GM18526 (cell line): ENCODE results near the gene EXOC2.

Experiments
- POLR2A ChIP-seq: IDR thresholded peaks from 3 replicates; pipeline ENCODE4 v1.6.1; 2011; ENCODE audit not compliant: insufficient read length; ENCODE audit errors: extremely low read depth

EXOC2 gene

DNA sequence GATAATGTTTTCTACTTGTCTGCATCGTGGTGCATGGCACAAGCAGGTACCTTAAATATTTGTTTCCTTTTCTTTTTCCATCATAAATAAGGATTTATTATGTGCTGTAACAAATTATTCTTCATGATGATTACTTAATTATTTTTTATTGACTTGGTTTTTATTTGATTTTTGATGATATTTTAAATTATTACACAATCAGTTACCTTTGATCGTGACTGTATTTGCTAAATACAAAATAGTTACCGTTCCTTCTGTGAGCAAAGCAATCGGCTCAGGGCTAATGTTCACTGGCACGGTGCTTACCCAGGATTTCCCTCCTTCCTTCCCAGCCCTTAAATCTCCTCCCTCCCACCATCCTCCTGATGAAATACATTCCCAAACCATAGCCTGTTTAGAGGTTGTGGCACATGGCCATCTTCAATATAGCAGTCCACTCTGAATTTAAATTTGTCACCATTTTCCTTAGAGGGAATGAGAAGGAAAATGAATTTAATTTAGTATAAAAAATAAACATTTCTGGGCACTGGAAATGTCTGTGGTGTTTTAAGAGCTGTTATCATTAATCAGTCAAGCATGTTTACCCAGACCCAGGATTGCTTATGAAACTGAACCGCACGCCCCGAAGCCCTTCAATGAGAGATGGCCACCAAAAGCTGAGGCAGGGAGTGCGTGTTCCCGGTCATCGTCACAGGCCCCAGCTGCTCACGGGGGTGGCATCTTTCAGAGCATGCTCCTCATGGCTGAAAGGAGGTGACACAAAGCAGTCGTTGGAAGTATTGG is 23.0 kb upstream of the EXOC2 start:
- TF ChIP-seq POLR2A: no peak

DNA sequence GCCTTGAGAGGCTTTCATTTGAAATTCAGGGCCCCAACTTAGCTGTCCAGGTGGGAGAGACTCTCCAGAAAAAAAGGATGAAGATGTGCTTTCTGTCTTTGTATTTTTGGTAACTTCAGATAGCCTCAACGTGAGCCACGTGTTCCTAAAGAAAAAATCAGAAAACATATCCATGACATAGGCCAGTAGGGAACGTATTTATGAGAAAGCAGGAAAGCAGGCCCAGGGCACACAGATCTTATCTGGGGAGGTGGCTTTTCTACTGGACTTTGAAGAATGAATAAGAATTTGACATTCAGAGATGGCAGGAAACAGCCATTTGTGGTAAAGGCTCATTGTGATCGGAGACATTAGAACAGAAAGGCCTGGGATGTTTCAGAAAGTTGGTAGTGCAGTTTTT is 21.2 kb upstream of the EXOC2 start:
- no peak for TF ChIP-seq POLR2A

DNA sequence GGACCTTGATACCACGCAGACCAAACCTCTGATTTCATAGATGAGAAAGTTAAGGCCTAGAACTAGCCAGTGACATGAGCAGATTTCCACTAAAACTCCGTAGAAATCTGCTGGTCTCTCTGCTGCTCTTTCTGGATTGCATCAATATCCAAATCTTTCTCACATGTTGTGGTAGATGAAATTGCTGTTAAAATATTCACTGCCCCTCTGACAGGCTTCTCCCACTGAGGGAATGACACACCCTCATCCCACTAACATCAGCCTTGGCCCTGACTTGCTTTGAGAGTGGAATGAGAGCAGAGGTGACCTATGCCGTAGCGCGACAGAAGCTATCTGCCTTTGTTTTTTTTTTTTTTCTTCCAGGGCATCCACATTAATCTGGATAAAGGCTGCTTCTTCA is 20.4 kb upstream of the EXOC2 start:
- no peak for TF ChIP-seq POLR2A

- TF ChIP-seq POLR2A: no peak
Measured at GRCh38 chr6:712805-713204, 19.9 kb upstream of the EXOC2 start.

- TF ChIP-seq POLR2A: no peak
Measured at GRCh38 chr6:711925-712324, 19.0 kb upstream of the EXOC2 start.

GRCh38 chr6:710601-711571 is 17.9 kb upstream of the EXOC2 start:
- peak; percentile 59 for TF ChIP-seq POLR2A

- TF ChIP-seq POLR2A: no peak
Measured at GRCh38 chr6:709471-710056, 16.6 kb upstream of the EXOC2 start.

GRCh38 chr6:708237-708598 is 15.3 kb upstream of the EXOC2 start:
- TF ChIP-seq POLR2A: no peak

- no peak for TF ChIP-seq POLR2A
Measured at GRCh38 chr6:707576-708236, 14.8 kb upstream of the EXOC2 start.

GRCh38 chr6:706819-707381 is 14.0 kb upstream of the EXOC2 start:
- TF ChIP-seq POLR2A: no peak

DNA sequence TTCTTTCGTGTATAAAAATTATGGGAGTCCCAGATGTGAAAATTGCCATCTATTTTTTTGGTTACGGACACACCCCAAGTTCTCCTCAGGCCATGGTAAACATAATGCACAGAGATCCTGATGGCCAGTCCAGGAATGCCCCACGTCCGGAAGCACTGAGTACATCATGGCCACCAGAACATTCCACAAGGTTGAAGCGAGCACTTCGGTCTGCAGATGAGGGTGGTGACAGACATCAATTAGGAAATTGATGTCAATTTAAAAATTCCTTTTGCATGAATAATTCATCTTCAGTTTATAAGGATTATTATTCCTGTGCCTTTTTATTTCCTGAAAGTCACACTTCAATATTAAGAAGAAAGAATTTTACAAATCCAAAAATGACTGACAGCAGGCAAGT is 13.2 kb upstream of the EXOC2 start:
- no peak for TF ChIP-seq POLR2A

GRCh38 chr6:705047-705446 is 12.1 kb upstream of the EXOC2 start:
- TF ChIP-seq POLR2A: no peak

GRCh38 chr6:704046-704445 is 11.1 kb upstream of the EXOC2 start:
- no peak for TF ChIP-seq POLR2A

GRCh38 chr6:703552-703951 is 10.6 kb upstream of the EXOC2 start:
- no peak for TF ChIP-seq POLR2A
